ENCODE results near the gene ZNF367.

Gene ZNF367

GRCh38 chr9:96440671-96441199, 22.6 kb upstream of the ZNF367 start:
- H3K4me3 ChIP-seq (ENCODE audit: low read length) = no peak overlapping the region
- DNase-seq (ENCODE audit: low read depth, low spot score) = no peak

GRCh38 chr9:96437454-96437853, 19.3 kb upstream of the ZNF367 start:
- no peak overlapping the region for H3K4me3 ChIP-seq (ENCODE audit: low read length)

GRCh38 chr9:96436456-96437126, 18.4 kb upstream of the ZNF367 start:
- no peak for DNase-seq (ENCODE audit: low read depth, low spot score)
- H3K4me3 ChIP-seq (ENCODE audit: low read length) = no peak overlapping the region

More at GRCh38 chr9:96437454-96437853, 19.3 kb upstream of the ZNF367 start:
- no peak for DNase-seq (ENCODE audit: low read depth, low spot score)

GRCh38 chr9:96436063-96436455, 17.9 kb upstream of the ZNF367 start:
- H3K4me3 ChIP-seq (ENCODE audit: low read length) = no peak overlapping the region
- no peak for DNase-seq (ENCODE audit: low read depth, low spot score)

GRCh38 chr9:96435345-96435744, 17.2 kb upstream of the ZNF367 start:
- no peak overlapping the region for H3K4me3 ChIP-seq (ENCODE audit: low read length)
- DNase-seq (ENCODE audit: low read depth, low spot score) = no peak

GRCh38 chr9:96430377-96430776, 12.2 kb upstream of the ZNF367 start:
- no peak for DNase-seq (ENCODE audit: low read depth, low spot score)
- H3K4me3 ChIP-seq (ENCODE audit: low read length) = no peak overlapping the region

GRCh38 chr9:96429732-96430131, 11.6 kb upstream of the ZNF367 start:
- no peak overlapping the region for H3K4me3 ChIP-seq (ENCODE audit: low read length)
- no peak for DNase-seq (ENCODE audit: low read depth, low spot score)

GRCh38 chr9:96425500-96426169, 7.5 kb upstream of the ZNF367 start:
- no peak overlapping the region for H3K4me3 ChIP-seq (ENCODE audit: low read length)
- no peak for DNase-seq (ENCODE audit: low read depth, low spot score)

GRCh38 chr9:96423985-96424336, 5.8 kb upstream of the ZNF367 start:
- no peak for DNase-seq (ENCODE audit: low read depth, low spot score)
- no peak overlapping the region for H3K4me3 ChIP-seq (ENCODE audit: low read length)

GRCh38 chr9:96423322-96423984, 5.3 kb upstream of the ZNF367 start:
- no peak overlapping the region for H3K4me3 ChIP-seq (ENCODE audit: low read length)
- no peak for DNase-seq (ENCODE audit: low read depth, low spot score)

- DNase-seq (ENCODE audit: low read depth, low spot score) = no peak
- H3K4me3 ChIP-seq (ENCODE audit: low read length) = no peak overlapping the region
Measured at GRCh38 chr9:96420468-96421219, 2.5 kb upstream of the ZNF367 start.

- no peak for DNase-seq (ENCODE audit: low read depth, low spot score)
- peak overlapping the region; percentile 80 for H3K4me3 ChIP-seq (ENCODE audit: low read length)
Measured at GRCh38 chr9:96419691-96419969, 1.5 kb upstream of the ZNF367 start.

GRCh38 chr9:96418920-96419690, 935 bp upstream of the ZNF367 start:
- DNase-seq (ENCODE audit: low read depth, low spot score) = peak; percentile 56

GRCh38 chr9:96417661-96418082, 498 bp downstream of the ZNF367 start:
- no peak for DNase-seq (ENCODE audit: low read depth, low spot score)
- H3K4me3 ChIP-seq (ENCODE audit: low read length) = peak overlapping the region; percentile 98

More at GRCh38 chr9:96418920-96419690, 935 bp upstream of the ZNF367 start:
- peak overlapping the region; percentile 80 for H3K4me3 ChIP-seq (ENCODE audit: low read length)

GRCh38 chr9:96417051-96417586, 1.1 kb downstream of the ZNF367 start:
- H3K4me3 ChIP-seq (ENCODE audit: low read length) = peak overlapping the region; percentile 98
- DNase-seq (ENCODE audit: low read depth, low spot score) = peak; percentile 77

GRCh38 chr9:96413302-96414221, 4.6 kb downstream of the ZNF367 start:
- no peak for DNase-seq (ENCODE audit: low read depth, low spot score)
- no peak overlapping the region for H3K4me3 ChIP-seq (ENCODE audit: low read length)

GRCh38 chr9:96412174-96412913, 5.8 kb downstream of the ZNF367 start:
- H3K4me3 ChIP-seq (ENCODE audit: low read length) = no peak overlapping the region

More at GRCh38 chr9:96412174-96412913, 5.8 kb downstream of the ZNF367 start:
- no peak for DNase-seq (ENCODE audit: low read depth, low spot score)
